HG02885 (cell line): Measurements from ENCODE around the gene VN1R2.
"Not testable (repeated sequence)": the region's sequence is repeated elsewhere in the genome, so short reads cannot be mapped to it uniquely, and the experiment has no call there.

ENCODE experiments used
- ATAC-seq: cut with Tn5 transposase; IDR thresholded peaks from one replicate; pipeline ENCODE4 v1.9.1; 2021; ENCODE audit warnings: mild to moderate bottlenecking; ENCODE audit not compliant: unreplicated experiment, poor library complexity

The VN1R2 gene, protein sequence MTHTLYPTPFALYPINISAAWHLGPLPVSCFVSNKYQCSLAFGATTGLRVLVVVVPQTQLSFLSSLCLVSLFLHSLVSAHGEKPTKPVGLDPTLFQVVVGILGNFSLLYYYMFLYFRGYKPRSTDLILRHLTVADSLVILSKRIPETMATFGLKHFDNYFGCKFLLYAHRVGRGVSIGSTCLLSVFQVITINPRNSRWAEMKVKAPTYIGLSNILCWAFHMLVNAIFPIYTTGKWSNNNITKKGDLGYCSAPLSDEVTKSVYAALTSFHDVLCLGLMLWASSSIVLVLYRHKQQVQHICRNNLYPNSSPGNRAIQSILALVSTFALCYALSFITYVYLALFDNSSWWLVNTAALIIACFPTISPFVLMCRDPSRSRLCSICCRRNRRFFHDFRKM

DNA sequence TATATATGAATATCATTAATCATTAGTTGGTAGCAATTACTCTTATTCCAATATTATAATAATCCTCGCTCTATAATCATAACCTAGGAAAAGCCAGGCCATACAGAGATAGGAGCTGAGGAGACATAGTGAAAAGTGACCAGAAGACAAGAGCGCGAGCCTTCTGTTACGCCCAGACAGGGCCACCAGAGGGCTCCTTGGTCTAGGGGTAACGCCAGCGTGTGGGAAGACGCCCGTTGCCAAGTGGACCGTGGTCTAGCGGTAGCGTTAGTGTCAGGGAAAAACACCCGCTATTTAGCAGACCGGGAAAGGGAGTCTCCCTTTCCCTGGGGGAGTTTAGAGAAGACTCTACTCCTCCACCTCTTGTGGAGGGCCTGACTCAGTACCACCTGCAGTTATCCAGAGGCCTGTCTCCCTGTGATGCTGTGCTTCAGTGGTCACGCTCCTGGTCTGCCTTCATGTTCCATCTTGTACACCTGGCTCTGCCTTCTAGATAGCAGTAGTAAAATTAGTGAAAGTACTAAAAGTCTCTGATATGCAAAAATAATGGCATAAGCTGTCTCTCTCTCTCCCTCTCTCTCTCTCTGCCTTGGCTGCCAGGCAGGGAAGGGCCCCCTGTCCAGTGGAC lies at the start of gene VN1R2:
Gene VN1R2, plus strand, starts transcription at position 578 of the 628 bp plus-strand sequence. CDS start 84 bp downstream, outside the sequence.
- ATAC-seq = not testable (repeated sequence)

DNA sequence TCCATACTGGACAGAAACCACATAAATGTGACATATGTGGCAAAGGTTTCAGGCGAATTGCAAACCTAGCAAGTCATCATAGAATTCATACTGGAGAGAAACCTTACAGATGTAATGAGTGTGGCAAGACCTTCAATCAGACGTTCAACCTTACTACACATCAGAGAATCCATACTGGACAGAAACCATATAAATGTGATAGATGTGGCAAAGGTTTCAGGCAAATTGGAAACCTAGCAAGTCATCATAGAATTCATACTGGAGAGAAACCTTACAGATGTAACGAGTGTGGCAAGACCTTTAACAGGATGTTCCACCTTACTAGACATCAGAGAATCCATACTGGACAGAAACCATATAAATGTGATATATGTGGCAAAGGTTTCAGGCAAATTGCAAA lies 46.5 kb upstream of the VN1R2 start:
- not testable (repeated sequence) for ATAC-seq

DNA sequence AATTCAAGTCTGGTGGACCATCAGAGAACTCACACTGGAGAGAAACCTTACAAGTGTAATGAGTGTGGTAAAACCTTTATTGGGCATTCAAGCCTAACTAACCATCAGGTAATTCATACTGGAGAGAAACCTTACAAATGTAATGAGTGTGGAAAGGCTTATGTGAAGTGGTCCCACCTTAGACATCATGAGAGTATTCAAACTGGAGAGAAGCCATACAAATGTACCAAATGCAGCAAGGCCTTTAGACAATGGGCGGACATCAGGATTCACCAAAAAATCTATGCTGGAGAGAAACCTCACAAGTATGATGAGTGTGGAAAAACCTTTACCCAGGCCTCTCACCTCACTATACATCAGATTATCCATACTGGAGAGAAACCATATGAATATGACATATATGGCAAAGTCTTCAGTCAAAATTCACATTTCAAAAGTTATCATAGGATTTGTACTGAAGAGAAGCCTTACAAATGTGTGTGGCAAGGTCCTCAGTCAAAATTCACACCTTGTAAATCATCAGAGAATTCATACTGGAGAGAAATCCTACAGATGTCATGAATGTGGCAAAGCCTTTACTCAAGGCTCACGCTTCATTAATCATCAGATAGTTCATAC lies 45.3 kb upstream of the VN1R2 start:
- ATAC-seq = no peak

DNA sequence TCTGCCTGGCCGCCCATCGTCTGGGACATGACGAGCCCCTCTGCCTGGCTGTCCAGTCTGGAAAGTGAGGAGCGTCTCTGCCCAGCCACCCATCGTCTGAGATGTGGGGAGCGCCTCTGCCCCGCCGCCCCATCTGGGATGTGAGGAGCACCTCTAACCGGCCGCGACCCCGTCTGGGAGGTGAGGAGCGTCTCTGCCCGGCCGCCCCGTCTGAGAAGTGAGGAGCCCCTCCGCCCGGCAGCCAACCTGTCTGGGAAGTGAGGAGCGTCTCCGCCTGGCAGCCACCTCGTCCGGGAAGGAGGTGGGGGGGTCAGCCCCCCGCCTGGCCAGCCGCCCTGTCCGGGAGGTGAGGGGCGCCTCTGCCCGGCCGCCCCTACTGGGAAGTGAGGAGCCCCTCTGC lies 35.4 kb upstream of the VN1R2 start:
- not testable (repeated sequence) for ATAC-seq

DNA sequence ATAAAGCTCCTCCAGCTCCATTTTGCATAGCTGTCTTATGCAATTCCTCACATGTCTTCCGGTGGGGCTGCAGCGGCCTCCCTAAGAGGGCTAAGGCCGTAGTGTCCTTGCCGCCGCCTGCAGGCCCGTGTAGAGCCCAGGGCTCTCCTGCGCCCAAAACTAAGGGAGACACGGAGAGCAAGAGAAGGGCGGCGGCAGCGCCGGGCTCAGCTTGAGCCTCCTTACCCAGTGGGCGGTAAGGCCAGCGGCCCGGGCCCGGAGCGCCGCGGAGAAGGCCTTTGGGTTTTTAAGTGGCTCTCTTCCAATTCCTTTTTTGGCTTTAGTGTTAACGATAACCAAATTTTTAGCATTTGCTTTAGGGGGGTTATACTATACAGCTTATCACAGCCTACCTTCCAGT lies 33.5 kb upstream of the VN1R2 start:
- no peak for ATAC-seq

DNA sequence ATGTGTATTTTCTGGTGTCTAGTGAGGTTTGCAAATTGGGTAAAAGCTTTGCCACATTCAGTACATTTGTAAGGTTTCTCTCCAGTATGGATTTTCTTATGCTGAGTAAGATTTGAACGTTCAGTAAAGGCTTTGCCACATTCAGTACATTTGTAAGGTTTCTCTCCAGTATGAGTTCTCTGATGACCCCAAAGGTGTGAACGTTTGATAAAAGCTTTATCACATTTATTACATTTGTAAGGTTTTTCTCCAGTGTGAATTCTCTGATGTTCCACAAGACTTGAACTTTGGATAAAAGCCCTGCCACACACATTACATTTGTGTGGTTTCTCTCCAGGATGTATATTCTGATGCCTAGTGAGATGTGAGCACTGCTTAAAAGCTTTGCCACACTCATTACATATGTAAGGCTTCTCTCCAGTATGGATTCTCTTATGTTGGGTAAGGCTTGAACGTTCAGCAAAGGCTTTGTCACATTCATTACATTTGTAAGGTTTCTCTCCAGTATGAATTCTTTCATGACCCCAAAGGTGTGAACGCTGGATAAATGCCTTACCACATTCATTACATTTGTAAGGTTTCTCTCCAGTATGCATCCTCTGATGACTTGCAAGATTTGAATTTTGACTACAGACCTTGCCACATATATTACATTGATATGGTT lies 20.8 kb upstream of the VN1R2 start:
- no peak for ATAC-seq

DNA sequence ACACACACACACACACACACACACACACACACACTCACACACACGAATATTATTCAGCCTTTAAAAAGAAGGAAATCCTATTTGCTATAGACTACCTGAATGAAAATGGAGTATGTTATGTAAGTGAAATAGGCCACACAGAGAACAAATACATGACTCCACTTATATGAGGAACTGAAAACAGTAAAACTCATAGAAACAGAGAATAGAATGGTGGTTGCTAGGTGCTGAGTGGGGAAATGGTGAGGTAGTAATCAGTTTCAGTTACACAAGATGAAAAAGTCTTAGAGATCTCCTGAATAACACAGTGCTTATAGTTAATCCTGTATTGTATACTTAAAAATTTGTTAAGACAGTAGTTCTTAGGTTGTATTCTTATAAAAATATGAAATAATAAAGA lies 11.6 kb upstream of the VN1R2 start:
- ATAC-seq = no peak

DNA sequence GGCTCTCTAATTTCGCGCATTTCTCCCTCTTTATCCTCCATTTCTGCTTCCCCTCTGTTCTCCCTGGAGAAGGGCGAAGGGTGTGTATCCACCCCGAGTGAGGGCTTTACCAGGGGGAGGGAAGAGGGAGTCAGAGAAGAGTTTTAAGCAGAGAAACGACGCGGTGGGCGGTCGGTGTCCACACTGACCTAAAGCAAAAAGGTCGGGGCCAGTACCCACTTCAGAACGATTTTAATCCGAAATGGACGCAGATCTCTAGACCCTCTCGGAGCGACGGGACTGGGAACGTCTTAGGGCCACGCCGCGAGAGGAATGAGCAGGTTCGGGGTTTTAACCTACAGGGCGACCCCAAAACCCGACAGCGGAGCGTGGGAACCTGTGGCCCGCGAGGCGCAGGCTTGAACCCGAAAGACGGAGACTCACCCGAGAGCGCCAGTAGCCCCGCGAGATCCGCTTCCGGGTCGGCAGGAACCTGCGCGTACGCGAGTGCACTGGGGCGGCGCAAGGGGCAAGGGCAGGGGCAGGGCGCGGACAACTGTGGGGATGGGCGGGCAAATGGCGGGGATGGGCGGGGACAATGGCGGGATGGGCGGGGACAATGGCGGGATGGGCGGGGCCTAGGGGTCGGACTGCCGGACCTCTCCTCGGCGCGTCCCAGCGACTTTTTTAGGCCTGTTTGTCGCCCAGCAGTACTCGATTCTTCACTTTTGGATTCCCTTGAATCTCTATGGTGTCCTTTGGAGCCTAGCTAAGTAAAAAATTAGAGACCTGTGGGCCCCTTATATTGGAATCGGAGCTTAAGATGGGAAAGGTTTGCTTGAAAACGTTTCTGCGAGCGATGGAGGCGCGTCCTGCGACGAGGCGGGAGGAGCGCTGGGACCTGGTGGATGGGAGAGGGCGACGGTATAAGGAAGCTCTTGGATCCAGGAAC lies 3.4 kb upstream of the VN1R2 start, which contains the start of gene ZNF677:
Gene ZNF677, minus strand, starts transcription at position 463 of the 931 bp plus-strand sequence. CDS start 3,323 bp downstream, outside the sequence.
- no peak for ATAC-seq

DNA sequence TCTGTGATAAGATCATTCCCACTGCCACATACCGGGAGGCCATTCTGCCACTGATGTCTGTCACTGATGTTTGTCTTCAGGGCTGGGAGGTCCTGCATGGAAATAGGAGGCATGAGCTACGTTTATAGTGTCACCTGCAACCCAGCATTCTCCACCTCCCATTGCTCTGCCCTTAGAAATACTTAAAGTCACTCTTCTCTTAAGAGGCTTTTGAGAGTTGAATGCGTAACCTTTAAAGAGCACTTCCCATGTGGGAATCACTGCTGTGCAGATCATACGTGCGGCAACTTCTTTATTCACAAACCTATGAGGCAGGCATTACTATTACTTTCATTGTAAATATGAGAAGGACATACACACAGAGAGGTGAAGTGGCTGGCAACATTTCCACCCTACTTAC lies 9.5 kb downstream of the VN1R2 start, which contains the start of gene VN1R4:
Gene VN1R4, minus strand, starts transcription at position 101 of the 400 bp plus-strand sequence. Its CDS starts 58 bp downstream, at position 43.
- not testable (repeated sequence) for ATAC-seq

DNA sequence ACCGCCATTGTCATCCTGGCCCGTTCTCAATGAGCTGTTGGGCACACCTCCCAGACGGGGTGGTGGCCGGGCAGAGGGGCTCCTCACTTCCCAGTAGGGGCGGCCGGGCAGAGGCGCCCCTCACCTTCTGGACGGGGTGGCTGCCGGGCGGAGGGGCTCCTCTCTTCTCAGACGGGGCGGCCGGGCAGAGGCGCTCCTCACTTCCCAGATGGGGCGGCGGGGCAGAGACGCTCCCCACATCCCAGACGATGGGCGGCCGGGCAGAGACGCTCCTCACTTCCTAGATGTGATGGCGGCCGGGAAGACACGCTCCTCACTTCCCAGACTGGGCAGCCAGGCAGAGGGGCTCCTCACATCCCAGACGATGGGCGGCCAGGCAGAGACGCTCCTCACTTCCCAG lies 11.8 kb downstream of the VN1R2 start:
- ATAC-seq = not testable (repeated sequence)

DNA sequence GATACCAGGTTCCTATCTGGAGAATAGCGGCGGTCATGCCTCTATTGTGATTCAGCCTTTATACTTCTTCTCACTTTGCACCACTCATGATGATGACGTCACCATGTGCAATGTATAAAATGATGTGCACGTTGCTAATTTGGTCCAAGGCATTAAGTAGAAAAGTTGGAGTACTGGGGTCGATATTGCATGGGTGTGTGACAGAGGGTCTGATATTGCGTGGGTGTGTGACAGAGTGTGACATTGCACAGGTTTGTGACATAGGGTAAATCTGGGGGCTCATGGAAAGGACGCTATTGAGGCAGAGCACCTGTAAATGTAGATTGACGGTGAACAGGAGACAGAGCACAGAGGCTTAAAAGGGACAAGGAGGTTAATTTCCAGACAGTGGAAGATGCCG lies 14.0 kb downstream of the VN1R2 start:
- ATAC-seq = no peak

DNA sequence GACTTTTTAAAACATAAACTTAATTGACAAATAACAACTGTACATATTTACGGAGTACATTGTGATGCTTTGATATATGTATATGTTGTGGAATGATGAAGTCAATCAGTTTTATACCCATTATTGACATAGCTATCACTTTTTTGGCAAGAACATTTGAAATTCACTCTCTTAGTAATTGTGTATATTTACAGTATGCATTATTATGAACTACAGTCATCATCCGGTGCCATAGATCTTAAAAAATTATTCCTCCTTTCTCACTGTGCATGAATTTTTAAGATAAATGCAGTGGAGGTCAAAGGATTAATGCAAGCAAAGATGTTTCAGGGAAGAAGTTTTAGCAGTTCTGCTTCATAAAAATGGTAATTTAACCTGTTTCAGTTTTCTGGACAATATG lies 17.4 kb downstream of the VN1R2 start:
- no peak for ATAC-seq

DNA sequence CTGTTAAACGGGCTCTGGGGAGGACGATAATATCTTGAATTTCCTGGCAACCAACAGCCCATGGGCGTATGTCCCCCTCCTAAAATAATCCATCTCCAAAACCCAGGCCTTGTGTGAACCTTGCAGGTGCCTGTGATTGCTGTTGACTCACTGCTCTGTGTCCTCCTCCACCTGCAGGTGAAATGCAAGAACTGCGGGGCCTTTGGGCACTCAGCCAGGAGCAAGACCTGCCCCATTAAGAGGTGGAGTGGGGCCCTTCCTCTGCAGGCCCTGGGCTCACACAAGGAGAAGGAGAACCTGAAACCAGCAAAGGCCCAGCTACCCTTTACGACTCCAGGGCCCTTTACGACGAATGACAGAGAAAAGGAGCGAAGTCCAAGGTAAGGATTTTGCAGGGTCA lies 23.9 kb downstream of the VN1R2 start:
- ATAC-seq = not testable (repeated sequence)

DNA sequence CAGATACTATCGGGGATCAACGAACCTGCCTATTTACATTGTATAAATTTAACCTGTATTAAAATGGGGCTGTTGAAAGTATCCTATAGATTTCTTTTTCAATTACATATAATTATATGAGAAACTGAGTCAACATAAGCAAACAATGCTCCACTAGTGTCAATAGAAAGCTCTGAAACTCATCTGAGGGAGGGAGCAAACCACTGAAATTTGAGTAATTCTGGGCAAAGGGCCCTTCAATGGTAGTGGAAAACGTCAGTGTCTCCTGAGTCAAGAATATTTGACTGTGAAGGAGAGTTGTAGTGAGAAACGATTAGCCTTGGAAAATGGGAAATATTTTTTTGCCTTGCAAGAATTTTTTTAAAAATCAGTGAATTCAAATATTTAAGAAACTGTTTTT lies 27.0 kb downstream of the VN1R2 start:
- no peak for ATAC-seq

DNA sequence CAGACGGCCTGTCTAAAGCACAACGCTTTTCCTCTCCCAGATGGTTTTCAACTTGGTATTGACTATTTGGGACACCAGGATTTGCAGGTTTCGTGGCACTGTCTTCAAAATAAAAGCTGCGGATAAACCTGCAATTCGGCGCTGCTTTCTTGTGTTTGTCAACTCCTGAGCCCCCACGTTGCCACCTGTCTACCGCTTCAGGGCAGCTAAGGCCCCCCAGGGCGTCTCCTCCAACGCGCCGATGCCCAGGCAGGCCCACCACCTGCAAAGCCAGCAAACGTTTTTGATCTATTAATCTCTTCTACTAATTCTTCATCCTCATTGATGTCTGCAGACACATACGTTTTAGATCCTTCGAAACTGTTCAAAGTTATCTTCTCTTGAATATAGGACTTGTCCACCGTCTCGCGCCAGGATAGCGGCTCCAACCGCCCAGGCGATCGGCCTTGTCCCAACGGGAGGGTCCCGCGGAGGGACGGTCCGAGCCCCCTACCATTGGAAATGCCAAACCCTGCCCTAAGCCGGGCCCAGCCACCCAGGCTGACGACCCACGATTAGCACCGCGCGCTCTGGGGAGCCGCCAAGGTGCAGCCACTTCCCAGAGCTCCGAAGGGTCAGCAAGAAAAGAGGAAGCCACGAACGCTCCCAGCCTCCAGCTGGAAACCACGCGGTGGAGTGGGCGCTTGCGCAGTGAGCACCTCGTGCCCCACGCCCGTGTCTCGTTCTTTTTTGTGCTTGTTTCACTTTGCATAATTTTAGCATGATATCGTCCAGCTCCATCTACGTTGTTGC lies 32.9 kb downstream of the VN1R2 start:
- no peak for ATAC-seq

DNA sequence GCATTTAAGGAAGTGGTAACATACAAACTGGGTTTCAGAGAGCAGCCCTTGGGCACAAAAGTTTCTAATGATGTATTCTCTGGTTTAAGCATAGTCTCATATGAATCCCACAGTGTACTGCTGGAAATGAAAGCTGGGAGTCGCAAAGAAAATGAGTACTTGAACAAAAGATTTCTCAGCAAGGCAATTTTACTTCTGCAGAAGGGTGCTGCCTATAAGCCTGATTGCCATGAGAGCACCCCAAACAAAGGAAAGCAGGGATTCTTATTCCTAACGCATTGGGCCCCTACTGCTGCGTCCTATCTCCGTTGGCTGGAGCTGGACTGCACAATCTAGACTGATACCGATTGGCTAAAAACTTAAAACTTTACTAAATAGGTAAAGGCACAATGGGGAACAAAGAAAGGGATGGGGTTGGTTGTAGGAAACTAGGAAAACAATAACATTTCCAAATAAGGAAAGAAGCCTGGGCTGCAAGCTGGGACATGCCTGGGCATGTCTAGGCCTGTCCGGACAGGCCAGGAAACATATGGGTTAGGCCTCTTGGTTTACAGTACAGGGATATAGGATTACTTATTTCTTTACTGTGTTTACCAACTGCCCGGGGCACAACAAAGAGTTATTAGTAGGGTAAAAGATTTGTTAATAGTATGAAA lies 36.8 kb downstream of the VN1R2 start:
- no peak for ATAC-seq

DNA sequence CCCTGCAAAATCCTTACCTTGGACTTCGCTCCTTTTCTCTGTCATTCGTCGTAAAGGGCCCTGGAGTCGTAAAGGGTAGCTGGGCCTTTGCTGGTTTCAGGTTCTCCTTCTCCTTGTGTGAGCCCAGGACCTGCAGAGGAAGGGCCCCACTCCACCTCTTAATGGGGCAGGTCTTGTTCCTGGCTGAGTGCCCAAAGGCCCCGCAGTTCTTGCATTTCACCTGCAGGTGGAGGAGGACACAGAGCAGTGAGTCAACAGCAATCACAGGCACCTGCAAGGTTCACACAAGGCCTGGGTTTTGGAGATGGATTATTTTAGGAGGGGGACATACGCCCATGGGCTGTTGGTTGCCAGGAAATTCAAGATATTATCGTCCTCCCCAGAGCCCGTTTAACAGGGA lies 43.2 kb downstream of the VN1R2 start:
- ATAC-seq = not testable (repeated sequence)

DNA sequence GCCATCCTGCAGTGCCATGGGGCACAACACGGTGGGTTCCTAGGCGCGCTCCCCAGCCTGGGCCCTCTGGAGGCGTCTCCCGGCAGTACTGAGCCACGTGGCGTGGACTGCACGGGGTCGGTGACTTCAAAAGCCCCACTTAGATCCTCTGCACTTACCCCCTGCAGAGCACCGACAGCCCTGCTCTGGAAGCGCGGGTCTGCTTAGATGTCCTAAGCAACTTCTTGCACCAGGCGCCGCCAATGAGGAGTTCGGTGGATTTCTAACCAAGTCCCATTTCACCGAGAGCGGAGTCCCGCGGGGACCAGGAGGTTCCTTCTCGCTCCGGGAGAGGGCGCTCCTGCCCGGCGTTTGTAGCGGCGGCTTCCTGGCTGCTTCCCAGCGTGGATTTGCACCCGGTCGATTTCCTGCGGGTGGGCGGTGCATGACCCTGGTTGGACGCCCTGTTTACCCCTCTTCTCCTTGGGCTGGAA lies 50.3 kb downstream of the VN1R2 start:
- ATAC-seq = no peak
